CD14-positive monocyte (primary cell): ENCODE results near the gene PIEZO1. TPM values are rescaled to one million over a fixed set of nuclear protein-coding genes. Genes with fewer than 3 reads are reported as not detected.
A peak's percentile ranks its signal among the peaks of the same experiment; 100 is the strongest.

ENCODE experiments used
- DNase-seq, 3 donors: peaks; one replicate each; pipeline ENCODE4 v3.0.0-alpha.2; 2011 to 2022
- H2AFZ ChIP-seq: 2 replicates; pipeline ENCODE4 v1.6.0; 2012; ENCODE audit warnings: mild to moderate bottlenecking, low read depth, low read length, inconsistent platforms; ENCODE audit not compliant: insufficient read depth, poor library complexity, severe bottlenecking
- H3K27ac ChIP-seq, 2 donors: 1 replicate in 1 of 2; 2 replicates in 1 of 2; pipeline ENCODE4 v1.5.1; 2012 to 2013; ENCODE audit warnings: low read length in 2 of 2, control low read depth in 1 of 2, inconsistent platforms in 1 of 2, low read depth in 1 of 2, mild to moderate bottlenecking in 1 of 2
- H3K27me3 ChIP-seq, 2 donors: one replicate each; pipeline versions ENCODE4 v1.6.0 to v1.6.1; 2011 to 2013; ENCODE audit warnings: low read length in 2 of 2; ENCODE audit not compliant: control insufficient read depth in 2 of 2, insufficient read depth in 2 of 2
- H3K36me3 ChIP-seq, 2 donors: replicated peaks in 1 of 2; 1 replicate in 1 of 2; 2 replicates in 1 of 2; pipeline versions ENCODE4 v1.5.1 to v1.6.1; 2012 to 2013; ENCODE audit warnings: low read length in 2 of 2, control low read depth in 1 of 2, inconsistent platforms in 1 of 2, mild to moderate bottlenecking in 1 of 2; ENCODE audit not compliant: insufficient read depth in 2 of 2, control insufficient read depth in 1 of 2
- H3K4me1 ChIP-seq, 2 donors: 1 replicate in 1 of 2; 2 replicates in 1 of 2; pipeline versions ENCODE4 v1.5.1 to v1.6.1; 2012 to 2013; ENCODE audit warnings: low read length in 2 of 2, control low read depth in 1 of 2, inconsistent platforms in 1 of 2, mild to moderate bottlenecking in 1 of 2, moderate library complexity in 1 of 2; ENCODE audit not compliant: insufficient read depth in 2 of 2, control insufficient read depth in 1 of 2
- H3K4me2 ChIP-seq: replicated peaks from 2 replicates; pipeline ENCODE3; 2012; ENCODE audit warnings: low read length, moderate library complexity, mild to moderate bottlenecking; ENCODE audit not compliant: poor library complexity, severe bottlenecking; ENCODE audit errors: extremely low read depth
- H3K4me3 ChIP-seq, 3 experiments: fragments of 200-600 bp in 1 of 3; sonication (generic) in 1 of 3; replicated peaks in 1 of 3; 1 replicate in 2 of 3; 2 replicates in 1 of 3; pipeline ENCODE4 v1.5.1; 2011 to 2013; ENCODE audit warnings: low read length in 3 of 3, mild to moderate bottlenecking in 3 of 3, control low read depth in 2 of 3, low read depth in 2 of 3, inconsistent platforms in 1 of 3, moderate library complexity in 1 of 3
- H3K79me2 ChIP-seq: 2 replicates; pipeline ENCODE4 v1.6.0; 2012; ENCODE audit warnings: mild to moderate bottlenecking, control low read depth, inconsistent platforms, low read length, moderate library complexity; ENCODE audit not compliant: insufficient read depth
- H3K9ac ChIP-seq: 2 replicates; pipeline ENCODE4 v1.6.0; 2017; ENCODE audit warnings: low read length, mild to moderate bottlenecking; ENCODE audit not compliant: insufficient read depth, poor library complexity, severe bottlenecking
- H3K9me3 ChIP-seq, 2 donors: replicated peaks in 1 of 2; 1 replicate in 1 of 2; 2 replicates in 1 of 2; pipeline versions ENCODE4 v1.5.1 to v1.6.1; 2012 to 2013; ENCODE audit warnings: low read length in 2 of 2, control low read depth in 1 of 2; ENCODE audit not compliant: control insufficient read depth in 1 of 2, insufficient read depth in 1 of 2
- H4K20me1 ChIP-seq: 2 replicates; pipeline ENCODE4 v1.6.0; 2012; ENCODE audit warnings: mild to moderate bottlenecking, low read length, control low read depth, moderate library complexity; ENCODE audit not compliant: insufficient read depth
- H3K27ac Mint-ChIP-seq, 7 donors: one replicate each; pipeline ENCODE4 v1.8.0; 2020; ENCODE audit warnings: mild to moderate bottlenecking in 7 of 7, mixed read lengths in 7 of 7, moderate library complexity in 6 of 7, inconsistent platforms in 2 of 7
- H3K27me3 Mint-ChIP-seq, 3 donors: one replicate each; pipeline ENCODE4 v1.8.0; 2021 to 2022; ENCODE audit warnings: low read depth in 3 of 3, mild to moderate bottlenecking in 3 of 3, mixed read lengths in 3 of 3, moderate library complexity in 3 of 3, inconsistent platforms in 1 of 3
- H3K36me3 Mint-ChIP-seq, 2 donors: one replicate each; pipeline ENCODE4 v1.8.0; 2020; ENCODE audit warnings: mixed read lengths in 2 of 2, inconsistent platforms in 1 of 2, mild to moderate bottlenecking in 1 of 2
- H3K4me1 Mint-ChIP-seq: one replicate; pipeline ENCODE4 v1.8.0; 2020; ENCODE audit warnings: mild to moderate bottlenecking, mixed read lengths
- H3K4me3 Mint-ChIP-seq, 2 donors: one replicate each; pipeline ENCODE4 v1.8.0; 2020; ENCODE audit warnings: mild to moderate bottlenecking in 2 of 2, mixed read lengths in 2 of 2, moderate library complexity in 1 of 2
- H3K9me3 Mint-ChIP-seq, 7 donors: one replicate each; pipeline ENCODE4 v1.8.0; 2020 to 2022; ENCODE audit warnings: mixed read lengths in 7 of 7, mild to moderate bottlenecking in 6 of 7, moderate library complexity in 6 of 7, inconsistent platforms in 2 of 7
- CTCF ChIP-seq: fragments of 200-600 bp; IDR thresholded peaks from one replicate; pipeline ENCODE4 v1.8.0; 2022; ENCODE audit warnings: antibody characterized with exemption, mild to moderate bottlenecking
- WGBS: methylation state at CpG from one replicate; pipeline ENCODE4 v1.1.5; 2013; ENCODE audit warnings: missing lambda C conversion rate; ENCODE audit not compliant: insufficient coverage; 5-methylcytosine and 5-hydroxymethylcytosine counted together
- intact Hi-C, 2 donors: fragments of 100-400 bp; cut with micrococcal nuclease; formaldehyde crosslinking; loops; one replicate each; pipeline versions ENCODE4 v1.15.0 to v1.15.1; 2023
- polyA plus RNA-seq, 3 donors: library from polyadenylated mRNA; depleted of rRNA in 1 of 3; unstranded in 2 of 3; stranded (reverse) in 1 of 3; fragments of 300-500 nt in 2 of 3; fragments of >200 nt in 1 of 3; fragmentation: Illumina TruSeq in 2 of 3; gene quantifications; 1 replicate in 2 of 3; 2 replicates in 1 of 3; pipeline ENCODE4 v1.2.3, GENCODE V29; 2012 to 2021

The PIEZO1 gene
- polyA plus RNA-seq, 3 donors = 10.2 to 405 (median 15.0) TPM

- TF ChIP-seq CTCF = no peak
Observed at GRCh38 chr16:88714420-88715302, 70.4 kb downstream of the PIEZO1 start.

GRCh38 chr16:88713568-88714419, 71.2 kb downstream of the PIEZO1 start:
- Histone ChIP-seq H3K4me3 (no peak overlapping the region), H3K4me1 (no peaks in the 10 kb centered on the region), H4K20me1 (peaks cover 71% of the 10 kb centered on the region), H3K9me3 (no peaks in the 10 kb centered on the region), H3K4me2 (no peak overlapping the region), H3K27ac (no peak overlapping the region), H3K9ac (no peak overlapping the region), H3K36me3 (peaks cover 55 to 57% of the 10 kb centered on the region in 2 donors), H3K79me2 (peaks cover 3% of the 10 kb centered on the region), H3K27me3 (no peaks in the 10 kb centered on the region), H2AFZ (no peak overlapping the region)
- TF ChIP-seq CTCF = no peak
- 84% methylated on average over 23 of the region's 30 CpGs for WGBS
- intact Hi-C loops = no loop called here
- Mint-ChIP-seq H3K27ac (peak overlapping the region in 2 of 7 donors; percentile 55 to 57), H3K4me3 (no peak overlapping the region), H3K9me3 (no peaks in the 10 kb centered on the region), H3K4me1 (no peaks in the 10 kb centered on the region), H3K27me3 (no peaks in the 10 kb centered on the region), H3K36me3 (peaks cover 32 to 66% of the 10 kb centered on the region in 2 donors)
- DNase-seq = no peak

More at GRCh38 chr16:88714420-88715302, 70.4 kb downstream of the PIEZO1 start:
- DNase-seq = no peak
- H3K9me3 Mint-ChIP-seq = no peaks in the 10 kb centered on the region
- Histone ChIP-seq H2AFZ (no peak overlapping the region), H3K4me1 (no peaks in the 10 kb centered on the region), H3K36me3 (peaks cover 64 to 65% of the 10 kb centered on the region in 2 donors), H3K4me2 (no peak overlapping the region), H3K27me3 (no peaks in the 10 kb centered on the region), H4K20me1 (peaks cover 80% of the 10 kb centered on the region), H3K27ac (no peak overlapping the region), H3K4me3 (no peak overlapping the region), H3K9me3 (no peaks in the 10 kb centered on the region), H3K9ac (no peak overlapping the region), H3K79me2 (peaks cover under 1% of the 10 kb centered on the region)
- intact Hi-C loops = no loop called here
- no peak overlapping the region for H3K27ac Mint-ChIP-seq
- peaks cover 39 to 69% of the 10 kb centered on the region in 2 donors for H3K36me3 Mint-ChIP-seq
- no peaks in the 10 kb centered on the region for H3K4me1 Mint-ChIP-seq
- no peak overlapping the region for H3K4me3 Mint-ChIP-seq
- no peaks in the 10 kb centered on the region for H3K27me3 Mint-ChIP-seq
- 92% methylated on average over 36 of the region's 42 CpGs for WGBS
